ENCODE measurements around the gene SPOCD1.

Gene SPOCD1

DNA sequence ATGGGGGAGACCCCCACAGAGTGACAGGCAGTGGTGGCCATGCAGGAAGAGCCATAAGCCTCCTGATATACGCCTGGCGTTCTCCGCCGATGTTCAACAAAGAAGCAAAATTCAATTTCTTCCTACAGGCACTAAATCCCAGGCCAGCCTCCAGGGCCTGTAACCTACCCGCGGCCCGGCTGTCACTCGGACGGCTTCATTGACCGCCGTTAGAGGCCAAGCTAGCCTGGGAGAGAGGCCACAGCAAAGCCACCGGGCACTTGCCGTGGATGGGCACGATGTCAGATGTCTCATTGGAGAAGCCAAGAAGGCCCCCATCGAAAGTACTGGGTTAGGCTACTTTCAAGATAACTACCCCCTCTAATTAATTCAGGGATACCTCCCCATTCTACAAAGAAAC is 61.4 kb downstream of the SPOCD1 start:
- no peak for DNase-seq
- intact Hi-C loops (cut with DNase I): no loop called here

DNA sequence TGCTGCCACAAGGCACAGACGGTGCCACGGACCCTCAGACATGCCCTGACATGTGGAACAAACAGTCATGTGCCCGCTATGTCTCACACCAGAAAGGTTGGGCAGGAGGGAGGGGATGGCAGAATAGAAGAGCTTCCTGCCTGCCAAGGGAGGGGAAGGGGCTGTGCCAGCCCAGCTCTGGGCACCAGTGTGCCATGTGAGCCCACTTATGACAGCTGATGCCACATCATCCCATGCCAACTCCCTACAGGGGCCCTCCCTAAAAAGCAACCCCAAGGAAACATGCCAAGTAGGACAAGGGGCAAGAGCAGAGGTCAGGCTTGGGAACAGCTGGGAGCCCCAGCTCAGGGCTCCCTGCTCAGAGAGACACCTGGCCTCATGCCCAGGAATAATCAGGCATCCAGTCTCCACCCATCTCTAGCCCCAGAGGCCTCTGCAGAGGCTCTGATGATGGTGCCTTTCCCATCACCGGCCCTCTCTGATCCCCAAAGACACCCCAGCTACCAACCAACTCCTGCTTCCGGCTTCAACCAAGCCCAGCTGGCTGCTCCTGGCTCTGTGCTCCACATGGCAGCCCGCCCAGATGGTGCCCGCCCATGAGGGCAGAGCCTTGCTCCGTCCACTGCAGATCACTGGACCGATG is 62.0 kb downstream of the SPOCD1 start:
- intact Hi-C loops (cut with DNase I): no loop called here
- peak; percentile 78 to 98 (median 93) for DNase-seq

DNA sequence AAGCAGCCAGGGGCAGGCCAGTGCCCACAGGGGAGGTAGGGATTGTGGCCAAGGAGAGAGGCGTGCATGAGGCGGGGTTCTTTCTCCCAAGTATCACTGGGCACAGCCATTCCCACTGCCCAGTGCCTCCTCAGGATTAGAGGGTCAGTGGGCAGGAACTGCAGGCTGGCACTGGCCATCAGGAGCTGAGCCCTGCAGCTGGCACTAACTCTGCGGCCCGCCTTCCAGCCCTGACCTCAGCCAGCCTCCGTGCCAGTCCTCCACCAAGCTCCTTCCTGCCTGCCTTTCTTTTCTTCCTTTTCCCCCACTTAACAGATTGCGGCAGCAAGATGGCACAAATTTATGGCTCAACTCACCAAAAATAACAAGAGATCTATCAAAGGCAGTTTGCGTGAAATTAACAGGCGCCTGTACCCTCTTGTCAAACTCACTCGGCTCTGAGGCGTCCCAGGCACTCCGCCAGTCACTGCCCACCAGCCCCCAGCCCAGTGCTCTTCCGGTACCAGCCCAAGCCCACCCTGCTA is 62.8 kb downstream of the SPOCD1 start:
- peak in 31 of 42 donors; percentile 36 to 81 (median 61) for DNase-seq
- intact Hi-C loops (cut with DNase I): no loop called here

- DNase-seq: no peak
- intact Hi-C loops (cut with DNase I): no loop called here
Observed at GRCh38 chr1:31752258-31752657, 63.6 kb downstream of the SPOCD1 start.

DNA sequence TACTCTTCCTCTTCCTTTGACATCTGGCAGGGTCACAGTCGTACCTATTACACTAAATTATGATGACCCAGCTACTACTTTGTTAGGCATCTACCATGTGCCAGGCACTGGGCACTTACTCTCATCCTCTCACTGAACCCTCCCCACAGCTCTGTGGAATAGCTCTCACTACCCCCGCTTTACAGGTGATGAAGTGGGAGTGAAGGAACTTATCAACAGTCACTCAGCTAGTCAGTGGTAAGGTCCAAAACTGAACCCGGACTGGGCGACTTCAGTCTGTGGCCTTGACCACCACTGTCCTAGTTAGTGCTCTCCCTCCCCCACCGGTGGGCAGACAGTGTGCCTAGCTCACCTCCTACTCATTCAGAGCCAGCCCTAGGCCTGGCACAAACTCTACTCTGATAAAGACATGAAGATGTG is 64.0 kb downstream of the SPOCD1 start:
- peak in 1 of 42 donors; percentile 55 for DNase-seq
- intact Hi-C loops (cut with DNase I): no loop called here

DNA sequence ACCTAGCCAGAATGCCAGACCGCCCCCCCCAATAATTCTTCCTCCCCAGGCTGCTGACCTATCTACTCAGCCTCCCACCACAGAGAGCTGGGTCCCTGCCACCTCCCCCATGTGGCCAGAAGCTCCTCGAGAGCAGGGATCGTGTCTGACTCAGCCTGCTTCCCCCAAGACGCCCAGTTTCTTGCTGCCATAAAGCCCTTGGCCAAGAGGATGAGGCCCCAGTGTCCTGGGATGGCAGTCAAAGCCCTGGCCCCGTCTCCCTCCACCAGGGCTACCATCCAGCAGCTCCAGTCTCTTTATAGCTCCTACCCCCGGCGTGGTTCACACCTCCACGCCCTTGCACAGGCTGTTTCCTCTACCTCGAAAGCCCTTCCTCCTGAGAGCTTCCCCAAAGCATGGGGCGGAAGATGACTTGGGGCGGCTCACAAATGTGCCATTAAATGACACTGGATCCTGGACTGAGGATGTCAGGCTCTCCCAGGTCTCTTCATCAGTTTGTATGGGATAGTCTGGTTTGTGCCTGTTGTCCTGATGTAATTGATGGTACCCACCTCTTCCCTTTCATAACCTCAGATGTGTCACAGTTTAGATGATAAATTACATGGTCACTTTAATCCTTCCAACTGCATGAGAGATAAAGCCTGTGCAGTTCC is 64.8 kb downstream of the SPOCD1 start:
- DNase-seq: no peak
- intact Hi-C loops (cut with DNase I): no loop called here

GRCh38 chr1:31749785-31750735 is 65.8 kb downstream of the SPOCD1 start:
- DNase-seq: no peak
- intact Hi-C loops (cut with DNase I): no loop called here

- no peak for DNase-seq
- intact Hi-C loops (cut with DNase I): no loop called here
Observed at GRCh38 chr1:31748365-31748764, 67.5 kb downstream of the SPOCD1 start.

GRCh38 chr1:31747304-31747703 is 68.5 kb downstream of the SPOCD1 start:
- intact Hi-C loops (cut with DNase I): no loop called here
- no peak for DNase-seq

DNA sequence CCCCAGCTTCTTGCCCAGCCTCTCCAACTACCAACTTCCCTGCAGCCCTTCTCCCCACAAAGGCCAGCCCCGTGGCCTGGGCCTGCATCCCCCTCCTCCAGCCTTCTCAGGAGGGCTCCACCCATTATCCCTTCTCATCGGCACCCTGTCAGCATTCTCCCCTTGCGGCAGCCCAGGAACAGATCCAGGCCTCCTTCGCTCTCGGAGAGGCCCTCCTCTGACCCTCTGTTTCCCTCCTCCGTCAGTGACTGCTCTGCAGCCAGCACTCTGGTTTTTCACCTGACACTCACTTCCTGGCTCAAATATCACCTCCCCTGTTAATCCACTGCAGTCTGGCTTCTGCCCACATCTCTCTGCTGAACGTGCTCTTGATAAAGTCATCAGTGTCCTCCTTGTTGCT is 69.1 kb downstream of the SPOCD1 start:
- intact Hi-C loops (cut with DNase I): no loop called here
- no peak for DNase-seq

GRCh38 chr1:31745946-31746670 is 69.7 kb downstream of the SPOCD1 start:
- DNase-seq: peak in 1 of 42 donors; percentile 37
- intact Hi-C loops (cut with DNase I): no loop called here

GRCh38 chr1:31745096-31745945 is 70.5 kb downstream of the SPOCD1 start:
- intact Hi-C loops (cut with DNase I): no loop called here
- peak in 41 of 42 donors; percentile 58 to 88 (median 75) for DNase-seq

- DNase-seq: no peak
- intact Hi-C loops (cut with DNase I): no loop called here
Observed at GRCh38 chr1:31744165-31744888, 71.5 kb downstream of the SPOCD1 start.

GRCh38 chr1:31742462-31743212 is 73.2 kb downstream of the SPOCD1 start:
- no peak for DNase-seq
- intact Hi-C loops (cut with DNase I): no loop called here
